ENCODE results near the gene ADGRF4.

The ADGRF4 gene

DNA sequence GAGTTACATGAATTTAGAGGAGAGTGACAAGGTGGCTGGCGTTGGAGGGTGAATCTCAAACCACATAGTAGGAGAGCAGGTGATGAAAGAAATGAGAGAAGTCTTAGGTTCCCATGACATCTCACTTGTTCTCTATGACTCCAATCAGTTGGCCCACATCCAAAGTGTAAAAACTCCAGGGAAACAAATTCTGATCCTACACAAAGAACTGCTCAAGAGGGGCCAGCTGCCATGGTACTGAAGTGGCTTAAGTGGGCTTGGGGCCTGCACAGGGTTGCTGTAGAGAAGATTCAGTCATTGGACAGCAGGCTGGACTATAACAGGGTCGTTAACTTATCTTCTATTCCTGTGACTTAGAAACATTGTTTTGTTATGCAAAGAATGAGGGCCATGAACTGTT is 7.6 kb upstream of the ADGRF4 start:
- TF ChIP-seq FOXP2 (optimal IDR thresholded peaks at IDR 0.05; ENCODE audit: borderline replicate concordance, extremely low read depth, extremely low read length, insufficient read depth) (no peak), TAF1 (IDR thresholded peaks at IDR 0.05; ENCODE audit: borderline replicate concordance, insufficient read depth, low read length) (no peak), SIN3A (IDR thresholded peaks at IDR 0.05; ENCODE audit: borderline replicate concordance, insufficient read depth, low read length) (no peak), POLR2AphosphoS5 (IDR thresholded peaks at IDR 0.05; ENCODE audit: low read depth, low read length) (no peak)
- TF ChIP-seq, protein P1, sequence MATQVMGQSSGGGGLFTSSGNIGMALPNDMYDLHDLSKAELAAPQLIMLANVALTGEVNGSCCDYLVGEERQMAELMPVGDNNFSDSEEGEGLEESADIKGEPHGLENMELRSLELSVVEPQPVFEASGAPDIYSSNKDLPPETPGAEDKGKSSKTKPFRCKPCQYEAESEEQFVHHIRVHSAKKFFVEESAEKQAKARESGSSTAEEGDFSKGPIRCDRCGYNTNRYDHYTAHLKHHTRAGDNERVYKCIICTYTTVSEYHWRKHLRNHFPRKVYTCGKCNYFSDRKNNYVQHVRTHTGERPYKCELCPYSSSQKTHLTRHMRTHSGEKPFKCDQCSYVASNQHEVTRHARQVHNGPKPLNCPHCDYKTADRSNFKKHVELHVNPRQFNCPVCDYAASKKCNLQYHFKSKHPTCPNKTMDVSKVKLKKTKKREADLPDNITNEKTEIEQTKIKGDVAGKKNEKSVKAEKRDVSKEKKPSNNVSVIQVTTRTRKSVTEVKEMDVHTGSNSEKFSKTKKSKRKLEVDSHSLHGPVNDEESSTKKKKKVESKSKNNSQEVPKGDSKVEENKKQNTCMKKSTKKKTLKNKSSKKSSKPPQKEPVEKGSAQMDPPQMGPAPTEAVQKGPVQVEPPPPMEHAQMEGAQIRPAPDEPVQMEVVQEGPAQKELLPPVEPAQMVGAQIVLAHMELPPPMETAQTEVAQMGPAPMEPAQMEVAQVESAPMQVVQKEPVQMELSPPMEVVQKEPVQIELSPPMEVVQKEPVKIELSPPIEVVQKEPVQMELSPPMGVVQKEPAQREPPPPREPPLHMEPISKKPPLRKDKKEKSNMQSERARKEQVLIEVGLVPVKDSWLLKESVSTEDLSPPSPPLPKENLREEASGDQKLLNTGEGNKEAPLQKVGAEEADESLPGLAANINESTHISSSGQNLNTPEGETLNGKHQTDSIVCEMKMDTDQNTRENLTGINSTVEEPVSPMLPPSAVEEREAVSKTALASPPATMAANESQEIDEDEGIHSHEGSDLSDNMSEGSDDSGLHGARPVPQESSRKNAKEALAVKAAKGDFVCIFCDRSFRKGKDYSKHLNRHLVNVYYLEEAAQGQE (IDR thresholded peaks at IDR 0.05; ENCODE audit: insufficient read depth in 1 of 2, low read depth in 2 of 2, low read length in 2 of 2), result no peak

GRCh38 chr6:47697925-47698324 is 455 bp upstream of the ADGRF4 start:
- TF ChIP-seq POLR2AphosphoS5 (IDR thresholded peaks at IDR 0.05; ENCODE audit: low read depth, low read length) (no peak), FOXP2 (optimal IDR thresholded peaks at IDR 0.05; ENCODE audit: borderline replicate concordance, extremely low read depth, extremely low read length, insufficient read depth) (no peak)

- TF ChIP-seq FOXP2 (optimal IDR thresholded peaks at IDR 0.05; ENCODE audit: borderline replicate concordance, extremely low read depth, extremely low read length, insufficient read depth) (no peak), TAF1 (IDR thresholded peaks at IDR 0.05; ENCODE audit: borderline replicate concordance, insufficient read depth, low read length) (no peak)
Observed at GRCh38 chr6:47700053-47700452, 1.7 kb downstream of the ADGRF4 start.

GRCh38 chr6:47700596-47700995 is 2.2 kb downstream of the ADGRF4 start:
- TF ChIP-seq SIN3A (IDR thresholded peaks at IDR 0.05; ENCODE audit: borderline replicate concordance, insufficient read depth, low read length), result no peak
- TF ChIP-seq, protein P1 (IDR thresholded peaks at IDR 0.05; ENCODE audit: insufficient read depth in 1 of 2, low read depth in 2 of 2, low read length in 2 of 2), result no peak
- no peak for TF ChIP-seq TAF1 (IDR thresholded peaks at IDR 0.05; ENCODE audit: borderline replicate concordance, insufficient read depth, low read length)
- no peak for TF ChIP-seq FOXP2 (optimal IDR thresholded peaks at IDR 0.05; ENCODE audit: borderline replicate concordance, extremely low read depth, extremely low read length, insufficient read depth)
- TF ChIP-seq POLR2AphosphoS5 (IDR thresholded peaks at IDR 0.05; ENCODE audit: low read depth, low read length), result no peak

GRCh38 chr6:47701363-47701762 is 3.0 kb downstream of the ADGRF4 start:
- no peak for TF ChIP-seq FOXP2 (optimal IDR thresholded peaks at IDR 0.05; ENCODE audit: borderline replicate concordance, extremely low read depth, extremely low read length, insufficient read depth)
- no peak for TF ChIP-seq POLR2AphosphoS5 (IDR thresholded peaks at IDR 0.05; ENCODE audit: low read depth, low read length)
- no peak for TF ChIP-seq SIN3A (IDR thresholded peaks at IDR 0.05; ENCODE audit: borderline replicate concordance, insufficient read depth, low read length)

DNA sequence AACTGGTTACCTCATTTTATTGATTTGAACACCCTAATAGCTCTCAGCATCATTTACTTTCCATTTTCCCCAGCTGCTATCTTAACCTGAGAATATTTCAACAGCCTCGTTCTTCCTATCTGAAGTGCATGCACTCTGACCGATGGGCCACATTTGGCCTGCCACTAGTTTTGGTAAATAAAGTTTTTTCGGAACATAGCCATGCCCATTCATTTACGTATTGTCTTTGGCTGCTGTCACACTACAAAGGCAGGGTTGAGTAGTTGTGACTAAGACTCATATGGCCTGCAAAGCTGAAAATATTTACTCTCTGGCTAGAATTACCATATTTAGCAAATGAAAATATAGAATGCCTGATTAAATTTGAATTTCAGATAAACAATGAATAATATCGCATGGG is 10.8 kb downstream of the ADGRF4 start:
- TF ChIP-seq, protein P1 (IDR thresholded peaks at IDR 0.05; ENCODE audit: insufficient read depth in 1 of 2, low read depth in 2 of 2, low read length in 2 of 2), result no peak
- TF ChIP-seq SIN3A (IDR thresholded peaks at IDR 0.05; ENCODE audit: borderline replicate concordance, insufficient read depth, low read length), result no peak
- no peak for TF ChIP-seq POLR2AphosphoS5 (IDR thresholded peaks at IDR 0.05; ENCODE audit: low read depth, low read length)
- no peak for TF ChIP-seq FOXP2 (optimal IDR thresholded peaks at IDR 0.05; ENCODE audit: borderline replicate concordance, extremely low read depth, extremely low read length, insufficient read depth)
- no peak for TF ChIP-seq TAF1 (IDR thresholded peaks at IDR 0.05; ENCODE audit: borderline replicate concordance, insufficient read depth, low read length)

DNA sequence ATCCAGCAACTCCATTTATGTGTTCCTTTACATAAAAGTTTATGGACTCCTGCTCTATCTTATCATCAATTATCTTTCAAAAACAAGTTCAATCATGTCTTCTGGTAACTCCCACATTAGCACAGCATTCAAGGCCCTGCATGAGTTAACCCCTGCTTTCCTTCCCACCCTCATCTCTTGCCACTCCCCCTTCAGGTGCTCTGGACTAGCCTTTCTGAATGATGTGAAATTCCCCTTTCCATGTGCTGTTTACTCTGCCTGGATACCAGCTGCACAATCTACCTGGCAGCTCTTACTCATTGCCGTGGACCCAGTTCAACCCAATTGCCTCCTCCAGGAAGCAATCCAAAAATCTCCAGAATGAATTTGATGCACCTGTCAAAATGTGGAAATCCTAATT is 11.9 kb downstream of the ADGRF4 start:
- TF ChIP-seq FOXP2 (optimal IDR thresholded peaks at IDR 0.05; ENCODE audit: borderline replicate concordance, extremely low read depth, extremely low read length, insufficient read depth) (no peak), POLR2AphosphoS5 (IDR thresholded peaks at IDR 0.05; ENCODE audit: low read depth, low read length) (no peak), TAF1 (IDR thresholded peaks at IDR 0.05; ENCODE audit: borderline replicate concordance, insufficient read depth, low read length) (no peak), SIN3A (IDR thresholded peaks at IDR 0.05; ENCODE audit: borderline replicate concordance, insufficient read depth, low read length) (no peak)
- TF ChIP-seq, protein P1 (IDR thresholded peaks at IDR 0.05; ENCODE audit: insufficient read depth in 1 of 2, low read depth in 2 of 2, low read length in 2 of 2), result no peak
